ENCODE data around the gene MEP1A.
"Not testable (repeated sequence)": the region's sequence is repeated elsewhere in the genome, so short reads cannot be mapped to it uniquely, and the experiment has no call there.

MEP1A gene

DNA sequence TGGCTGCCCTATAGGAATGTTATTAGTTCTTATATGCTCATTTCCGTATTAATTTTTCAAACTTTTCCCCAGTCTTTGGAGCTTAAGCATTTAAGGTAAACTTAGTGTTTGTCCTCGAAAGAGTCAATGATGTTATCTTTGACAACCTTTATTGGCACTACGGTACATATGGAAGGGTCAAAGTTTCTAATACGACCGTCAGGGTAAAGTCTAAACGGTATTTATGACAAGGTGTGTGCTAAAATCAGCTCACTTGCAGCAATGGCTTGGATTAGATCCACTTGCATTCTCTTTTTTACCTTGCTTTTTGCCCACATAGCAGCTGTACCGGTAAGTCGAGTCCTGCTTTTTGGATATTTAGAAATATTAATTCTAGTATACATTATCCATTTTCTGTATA is at the start of gene MEP1A:
TSS of gene MEP1A (plus strand) at position 252 of the 400 bp plus-strand sequence. CDS start at position 262, 10 bp downstream.
- DNase-seq (ENCODE audit: low spot score), result no peak

DNA sequence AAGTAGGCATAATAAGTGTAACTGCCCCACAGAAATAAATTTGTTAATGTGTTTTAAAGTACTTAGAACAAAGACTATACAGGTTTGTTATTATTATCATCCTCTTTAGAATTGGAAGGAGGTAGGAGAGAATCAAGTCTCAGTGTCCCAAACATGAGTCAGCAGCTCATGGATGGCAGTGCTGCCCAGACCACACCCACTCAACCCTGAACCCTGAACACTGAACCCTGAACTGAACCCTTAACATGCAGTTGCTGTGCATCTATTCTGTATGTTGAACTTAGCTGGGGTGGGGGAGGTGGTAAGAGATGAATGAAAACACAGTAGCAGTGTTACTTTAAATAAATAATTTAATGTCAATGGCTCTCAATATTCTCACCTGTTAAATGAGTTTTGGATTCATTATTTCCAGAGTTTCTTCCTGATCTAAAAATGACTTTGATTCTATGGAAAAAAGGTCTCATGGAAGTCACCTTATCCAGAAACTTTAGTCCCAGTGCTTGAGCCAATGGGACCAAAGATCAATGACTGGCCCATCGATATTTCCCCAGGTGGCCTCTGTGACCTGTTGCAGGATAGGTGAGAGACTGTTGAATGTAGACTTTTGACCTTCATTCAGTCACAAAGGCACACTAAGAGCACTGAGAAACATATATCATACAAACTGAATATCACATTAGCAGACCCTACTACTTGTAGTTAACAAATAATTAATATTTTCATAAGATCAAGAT is 49.6 kb upstream of the MEP1A start:
- no peak for DNase-seq (ENCODE audit: low spot score)

DNA sequence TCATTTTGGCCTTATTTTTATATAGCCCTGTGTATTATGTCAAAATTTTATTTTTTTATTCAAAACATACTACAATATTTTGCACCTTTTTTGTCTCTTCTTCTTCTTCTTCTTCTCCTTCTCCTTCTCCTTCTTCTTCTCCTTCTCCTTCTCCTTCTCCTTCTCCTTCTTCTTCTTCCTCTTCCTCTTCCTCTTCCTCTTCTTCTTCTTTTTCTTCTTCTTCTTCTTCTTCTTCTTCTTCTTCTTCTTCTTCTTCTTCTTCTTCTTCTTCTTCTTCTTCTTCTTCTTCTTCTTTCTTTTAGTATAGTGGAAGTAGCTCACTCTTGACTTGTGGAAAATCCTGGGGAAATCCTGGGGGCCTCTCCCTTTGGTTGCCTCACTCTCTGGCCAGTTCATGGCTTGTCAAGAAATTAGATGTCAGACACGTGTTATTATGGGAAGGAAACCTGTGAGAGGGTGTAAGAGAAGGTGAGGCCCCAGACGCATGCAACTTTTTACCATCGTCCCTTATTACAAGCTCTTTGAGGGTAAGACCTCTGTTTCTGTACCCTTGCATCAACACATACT is 48.9 kb upstream of the MEP1A start:
- DNase-seq (ENCODE audit: low spot score), result not testable (repeated sequence)

- no peak for DNase-seq (ENCODE audit: low spot score)
Measured at GRCh38 chr6:46745973-46746372, 47.2 kb upstream of the MEP1A start.

- DNase-seq (ENCODE audit: low spot score), result no peak
Measured at GRCh38 chr6:46746696-46747095, 46.5 kb upstream of the MEP1A start, which contains the start of gene ANKRD66. TSS of gene ANKRD66 (plus strand) at chr6:46746933. CDS start at chr6:46751949, 5,016 bp downstream.

GRCh38 chr6:46748940-46749503 is 44.2 kb upstream of the MEP1A start:
- no peak for DNase-seq (ENCODE audit: low spot score)

DNA sequence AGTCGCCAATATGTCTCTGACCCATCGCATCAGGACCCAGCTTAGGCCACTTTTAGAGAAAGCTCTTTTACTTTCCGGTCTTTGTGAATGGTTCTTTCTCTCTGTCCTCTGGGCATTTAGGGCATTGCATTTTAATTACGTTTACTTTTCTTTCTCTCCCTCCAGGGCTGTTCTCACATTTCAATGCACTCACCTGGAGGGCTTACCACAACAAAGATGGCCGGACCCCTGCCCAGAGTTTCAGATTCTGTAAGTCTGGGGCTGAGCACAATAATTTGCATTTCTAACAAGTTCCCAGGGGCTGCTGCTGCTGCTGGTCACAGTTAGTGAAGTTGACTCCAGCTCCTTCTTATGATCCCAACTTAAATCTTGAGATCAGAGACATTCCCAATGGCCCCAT is 43.5 kb upstream of the MEP1A start:
- no peak for DNase-seq (ENCODE audit: low spot score)

- DNase-seq (ENCODE audit: low spot score), result no peak
Measured at GRCh38 chr6:46751658-46752057, 41.5 kb upstream of the MEP1A start.

GRCh38 chr6:46755865-46756264 is 37.3 kb upstream of the MEP1A start:
- DNase-seq (ENCODE audit: low spot score), result no peak

DNA sequence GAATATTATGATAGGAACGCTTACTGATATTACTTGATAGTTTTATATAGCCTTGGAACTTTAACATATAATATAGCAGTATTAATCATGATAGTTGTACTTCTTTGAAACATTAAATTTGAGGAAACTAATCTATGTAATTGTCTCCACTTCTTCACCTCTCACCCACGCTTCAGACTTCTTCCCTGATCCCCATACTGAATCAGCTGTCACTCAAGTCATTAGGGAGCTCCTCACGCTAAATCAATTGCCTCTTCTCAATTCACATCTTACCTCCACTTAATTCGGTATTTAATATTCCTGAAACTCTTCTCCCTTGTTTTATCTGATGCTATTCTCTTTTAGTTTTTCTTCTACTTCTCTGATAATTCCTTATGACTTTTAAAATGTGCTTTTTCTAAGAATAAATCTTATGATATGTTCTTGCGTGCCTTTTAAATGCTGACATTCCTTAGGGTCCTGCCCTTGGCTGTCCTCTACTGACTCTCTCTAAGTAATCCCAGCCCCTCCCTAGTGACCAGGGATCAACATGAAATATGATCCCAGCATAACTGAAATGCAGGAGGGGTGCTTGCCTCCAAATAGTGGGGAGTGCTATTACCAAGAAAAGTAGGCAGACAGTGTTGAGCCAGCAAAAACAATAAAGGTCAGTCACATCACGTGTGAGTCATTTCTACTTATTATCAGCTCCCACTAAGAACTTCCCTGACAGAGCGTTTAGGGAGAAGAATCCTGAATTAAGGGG is 36.5 kb upstream of the MEP1A start:
- DNase-seq (ENCODE audit: low spot score), result peak; percentile 23

DNA sequence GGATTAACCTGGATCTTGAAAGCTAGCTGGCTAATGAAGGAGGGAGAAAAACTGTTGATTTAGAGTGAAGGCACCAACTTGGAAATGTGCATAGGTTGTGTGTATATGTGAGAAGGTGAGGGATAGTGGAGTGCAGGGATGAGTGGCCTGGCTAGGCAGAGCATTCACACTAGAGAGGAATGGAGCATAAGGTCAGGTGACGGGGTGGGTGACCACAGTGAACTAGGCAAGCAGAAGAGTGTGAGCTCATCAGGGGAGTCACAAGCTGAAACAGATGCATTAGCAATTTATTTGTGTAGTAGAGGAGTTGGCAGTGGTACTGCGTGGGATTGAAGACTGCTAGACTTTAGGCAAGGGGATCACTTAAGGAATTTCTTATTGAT is 36.0 kb upstream of the MEP1A start:
- peak; percentile 35 for DNase-seq (ENCODE audit: low spot score)

GRCh38 chr6:46758960-46759753 is 34.0 kb upstream of the MEP1A start:
- no peak for DNase-seq (ENCODE audit: low spot score)

DNA sequence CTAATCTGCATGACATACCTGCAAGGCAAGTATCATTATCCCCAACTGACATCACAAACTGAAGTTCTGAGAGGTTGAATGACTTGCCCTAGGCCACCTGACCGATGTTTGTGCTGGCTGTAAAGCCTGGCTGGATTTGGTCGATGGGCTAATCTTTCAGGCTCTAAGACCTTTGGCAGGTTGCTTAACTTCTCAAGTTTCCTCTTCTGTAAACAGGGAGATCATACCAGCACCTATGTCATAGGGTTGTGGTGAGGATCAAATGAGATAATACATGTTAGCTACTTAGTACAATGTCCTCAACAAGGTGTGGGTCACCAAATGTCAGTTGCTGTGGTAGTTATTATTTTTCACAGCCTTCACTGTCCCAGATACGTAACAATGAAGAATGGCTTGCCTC is 32.3 kb upstream of the MEP1A start:
- no peak for DNase-seq (ENCODE audit: low spot score)

DNA sequence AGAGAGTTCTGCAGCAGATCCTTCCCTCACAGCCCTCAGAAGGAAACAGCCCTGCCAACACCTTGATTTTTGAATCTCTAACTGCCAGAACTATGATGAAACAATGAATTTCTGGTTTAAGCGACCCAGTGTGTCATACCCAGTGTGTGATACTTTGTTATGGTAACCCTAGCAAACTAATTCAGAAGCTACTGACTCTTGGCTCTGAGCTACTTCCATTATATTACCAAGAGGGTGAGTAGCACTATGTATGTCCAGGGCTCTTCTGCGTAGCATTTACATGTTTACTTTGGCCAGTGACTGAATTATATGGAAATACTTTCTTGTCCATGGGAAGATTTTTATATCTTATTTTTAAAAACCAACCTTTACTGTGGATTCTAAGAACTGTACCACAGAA is 29.7 kb upstream of the MEP1A start:
- DNase-seq (ENCODE audit: low spot score), result no peak

DNA sequence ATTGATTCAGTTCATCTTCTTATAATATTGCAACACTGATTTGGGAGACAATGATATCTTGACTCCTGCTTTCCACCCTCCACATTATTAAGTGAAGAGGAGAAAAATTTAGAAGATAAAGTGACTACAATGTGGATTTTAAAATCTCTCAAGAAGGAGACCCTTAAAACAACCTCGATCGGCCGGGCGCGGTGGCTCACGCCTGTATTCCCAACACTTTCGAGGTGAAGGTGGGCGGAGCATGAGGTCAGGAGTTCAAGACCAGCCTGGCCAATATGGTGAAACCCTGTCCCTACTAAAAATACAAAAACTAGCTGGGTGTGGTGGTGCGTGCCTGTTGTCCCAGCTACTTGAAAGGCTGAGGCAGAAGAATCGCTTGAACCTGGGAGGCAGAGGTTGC is 28.9 kb upstream of the MEP1A start:
- not testable (repeated sequence) for DNase-seq (ENCODE audit: low spot score)

GRCh38 chr6:46764961-46765360 is 28.2 kb upstream of the MEP1A start:
- no peak for DNase-seq (ENCODE audit: low spot score)

GRCh38 chr6:46772016-46772415 is 21.2 kb upstream of the MEP1A start:
- no peak for DNase-seq (ENCODE audit: low spot score)

DNA sequence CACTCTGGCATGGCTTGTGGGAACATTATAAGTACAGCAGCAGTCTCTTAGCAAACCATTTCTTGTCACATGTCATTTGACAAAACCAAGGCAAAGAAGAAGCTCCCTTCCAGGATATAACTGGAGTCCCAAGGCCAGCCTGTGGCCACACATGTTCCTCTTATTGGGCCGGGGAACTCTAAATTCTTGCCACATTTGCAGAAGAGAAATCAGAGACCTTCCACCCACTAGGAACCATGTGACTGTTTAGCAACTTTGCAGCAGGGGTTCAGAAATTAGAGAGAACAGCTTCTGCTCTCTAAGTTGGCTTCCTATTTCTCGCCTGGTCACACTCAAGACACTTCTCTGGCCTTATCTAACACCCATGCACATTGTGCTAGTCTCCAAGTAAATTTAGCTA is 20.4 kb upstream of the MEP1A start:
- no peak for DNase-seq (ENCODE audit: low spot score)

GRCh38 chr6:46773201-46773855 is 19.9 kb upstream of the MEP1A start:
- DNase-seq (ENCODE audit: low spot score), result no peak

- DNase-seq (ENCODE audit: low spot score), result not testable (repeated sequence)
Measured at GRCh38 chr6:46774736-46775135, 18.5 kb upstream of the MEP1A start.

- no peak for DNase-seq (ENCODE audit: low spot score)
Measured at GRCh38 chr6:46776070-46776712, 17.0 kb upstream of the MEP1A start.
